PC-3 (cell line): Measurements from ENCODE around the gene MADCAM1.

Source experiments
- CTCF ChIP-seq: fragments of 300-600 bp; sonication (generic); conservative IDR thresholded peaks from 2 replicates; pipeline ENCODE4 v1.5.1; 2017; ENCODE audit warnings: antibody characterized with exemption, low read depth, mild to moderate bottlenecking, low read length
- EZH2 ChIP-seq: fragments of 300-600 bp; sonication (generic); IDR thresholded peaks from one replicate; pipeline ENCODE4 v1.6.1; 2017; ENCODE audit warnings: antibody characterized with exemption, mild to moderate bottlenecking, low read length; ENCODE audit not compliant: unreplicated experiment
- EZH2phosphoT487 ChIP-seq: fragments of 300-600 bp; sonication (generic); IDR thresholded peaks from 2 replicates; pipeline ENCODE4 v1.6.1; 2018; ENCODE audit warnings: mild to moderate bottlenecking, antibody characterized with exemption, low read length, borderline replicate concordance

GRCh38 chr19:513368-514165 lies 17.3 kb downstream of the MADCAM1 start:
- no peak for TF ChIP-seq CTCF
- TF ChIP-seq EZH2, result no peak
- no peak for TF ChIP-seq EZH2phosphoT487
